Liver (tissue), 9 donors: ENCODE results near the gene PRKN. TPM values are rescaled to one million over a fixed set of nuclear protein-coding genes. Genes with fewer than 3 reads are reported as not detected.

Source experiments
- DNase-seq: peaks from one replicate; pipeline ENCODE4 v3.0.0-alpha.2; 2017; ENCODE audit warnings: low spot score
- H3K27ac ChIP-seq, 2 donors: one replicate each; pipeline ENCODE4 v1.7.0; 2013; ENCODE audit warnings: inconsistent platforms in 2 of 2, low read length in 2 of 2, control low read depth in 1 of 2, low read depth in 1 of 2, mild to moderate bottlenecking in 1 of 2
- H3K27me3 ChIP-seq, 4 donors: one replicate each; pipeline versions ENCODE4 v1.6.1 to v1.7.0; 2013; ENCODE audit warnings: low read length in 3 of 4, inconsistent platforms in 1 of 4, mild to moderate bottlenecking in 1 of 4, moderate library complexity in 1 of 4; ENCODE audit not compliant: control insufficient read depth in 4 of 4, insufficient read depth in 4 of 4
- H3K36me3 ChIP-seq, 4 donors: one replicate each; pipeline versions ENCODE4 v1.6.1 to v1.7.0; 2013; ENCODE audit warnings: low read length in 3 of 4, mild to moderate bottlenecking in 3 of 4, low read depth in 1 of 4, moderate library complexity in 1 of 4; ENCODE audit not compliant: control insufficient read depth in 4 of 4, insufficient read depth in 3 of 4
- H3K4me1 ChIP-seq, 4 donors: one replicate each; pipeline versions ENCODE4 v1.6.1 to v1.7.0; 2013; ENCODE audit warnings: low read length in 3 of 4, mild to moderate bottlenecking in 3 of 4, moderate library complexity in 1 of 4; ENCODE audit not compliant: control insufficient read depth in 4 of 4, insufficient read depth in 4 of 4
- H3K4me3 ChIP-seq, 3 donors: one replicate each; pipeline versions ENCODE4 v1.6.1 to v1.7.0; 2013; ENCODE audit warnings: low read length in 3 of 3, control low read depth in 1 of 3, low read depth in 1 of 3, mild to moderate bottlenecking in 1 of 3
- H3K9ac ChIP-seq, 2 donors: one replicate each; pipeline ENCODE4 v1.7.0; 2013; ENCODE audit warnings: low read length in 2 of 2, mild to moderate bottlenecking in 2 of 2, moderate library complexity in 2 of 2, control low read depth in 1 of 2, low read depth in 1 of 2
- H3K9me3 ChIP-seq, 4 donors: one replicate each; pipeline versions ENCODE4 v1.6.1 to v1.7.0; 2013; ENCODE audit warnings: low read length in 3 of 4; ENCODE audit not compliant: control insufficient read depth in 4 of 4
- ATF3 ChIP-seq: IDR thresholded peaks from 2 replicates; pipeline ENCODE4 v1.6.1; 2016; ENCODE audit warnings: antibody characterized with exemption
- CTCF ChIP-seq: fragments of 150-350 bp; IDR thresholded peaks from 2 replicates; pipeline ENCODE4 v1.5.1; 2017; ENCODE audit warnings: improper control_type of control experiment, low read depth, low read length; ENCODE audit not compliant: missing input control
- EGR1 ChIP-seq, 2 donors: IDR thresholded peaks; 2 replicates each; pipeline ENCODE4 v1.6.1; 2016 to 2018; ENCODE audit warnings: antibody characterized with exemption in 2 of 2, low read depth in 2 of 2
- FOXA1 ChIP-seq: IDR thresholded peaks from 2 replicates; pipeline ENCODE4 v1.6.1; 2016; ENCODE audit warnings: antibody characterized with exemption
- FOXA2 ChIP-seq: IDR thresholded peaks from 2 replicates; pipeline ENCODE4 v1.6.1; 2016; ENCODE audit warnings: antibody characterized with exemption
- GABPA ChIP-seq, 2 donors: IDR thresholded peaks in 1 of 2; conservative IDR thresholded peaks in 1 of 2; 2 replicates each; pipeline ENCODE4 v1.6.1; 2016; ENCODE audit warnings: antibody characterized with exemption in 2 of 2, mild to moderate bottlenecking in 1 of 2, moderate library complexity in 1 of 2
- HNF4A ChIP-seq, 2 donors: conservative IDR thresholded peaks; 2 replicates each; pipeline ENCODE4 v1.6.1; 2016; ENCODE audit warnings: antibody characterized with exemption in 2 of 2, mild to moderate bottlenecking in 2 of 2
- HNF4G ChIP-seq: IDR thresholded peaks from 2 replicates; pipeline ENCODE4 v1.6.1; 2016; ENCODE audit warnings: antibody characterized with exemption
- JUND ChIP-seq, 2 donors: IDR thresholded peaks; 2 replicates each; pipeline ENCODE4 v1.6.1; 2016; ENCODE audit warnings: antibody characterized with exemption in 2 of 2
- MAX ChIP-seq: IDR thresholded peaks from 2 replicates; pipeline ENCODE4 v1.6.1; 2016; ENCODE audit warnings: antibody characterized with exemption
- NR2F2 ChIP-seq: IDR thresholded peaks from 2 replicates; pipeline ENCODE4 v1.6.1; 2016; ENCODE audit warnings: antibody characterized with exemption
- RAD21 ChIP-seq, 2 donors: IDR thresholded peaks; 2 replicates each; pipeline ENCODE4 v1.6.1; 2016; ENCODE audit warnings: antibody characterized with exemption in 2 of 2, mild to moderate bottlenecking in 2 of 2
- REST ChIP-seq: IDR thresholded peaks from 2 replicates; pipeline ENCODE4 v1.6.1; 2016; ENCODE audit warnings: antibody characterized with exemption, mild to moderate bottlenecking
- RXRA ChIP-seq, 2 donors: IDR thresholded peaks; 2 replicates each; pipeline ENCODE4 v1.6.1; 2017 to 2018; ENCODE audit warnings: antibody characterized with exemption in 2 of 2, mild to moderate bottlenecking in 1 of 2
- SP1 ChIP-seq: IDR thresholded peaks from 2 replicates; pipeline ENCODE4 v1.6.1; 2018; ENCODE audit warnings: antibody characterized with exemption, mild to moderate bottlenecking
- TAF1 ChIP-seq: conservative IDR thresholded peaks from 2 replicates; pipeline ENCODE4 v1.6.1; 2016; ENCODE audit warnings: antibody characterized with exemption, mild to moderate bottlenecking
- YY1 ChIP-seq: IDR thresholded peaks from 2 replicates; pipeline ENCODE4 v1.6.1; 2016; ENCODE audit warnings: antibody characterized with exemption, mild to moderate bottlenecking
- ZBTB33 ChIP-seq: IDR thresholded peaks from 2 replicates; pipeline ENCODE4 v1.6.1; 2016; ENCODE audit warnings: antibody characterized with exemption
- WGBS: extraction: QIAGEN DNeasy Blood & Tissue Kit; methylation state at CpG from one replicate; pipeline ENCODE4 v1.1.7; 2013; 5-methylcytosine and 5-hydroxymethylcytosine counted together
- polyA plus RNA-seq, 2 donors: library from polyadenylated mRNA; stranded (reverse) in 1 of 2; unstranded in 1 of 2; fragments of 200-250 nt in 1 of 2; fragments of >200 nt in 1 of 2; fragmentation: Nextera tagmentation in 1 of 2; extraction: Ambion mirVana in 1 of 2; gene quantifications; one replicate each; pipeline versions ENCODE4 v1.2.1 to v1.2.3, GENCODE V29; 2013 to 2015
- total RNA-seq, 2 donors: library from RNA; depleted of rRNA; stranded (reverse); fragments of >200 nt; gene quantifications; one replicate each; pipeline ENCODE4 v1.2.3, GENCODE V29; 2014
- donor health status: healthy.
- donor health status: healthy.
- donor health status: healthy.
- donor health status: healthy.
- donor health status: healthy.

Gene PRKN
- total and polyA plus RNA-seq, 4 donors, result 0.47 to 4.1 (median 3.2) TPM

GRCh38 chr6:162538643-162539064 lies 188.9 kb downstream of the PRKN start:
- H3K9ac ChIP-seq, result no peak overlapping the region

GRCh38 chr6:162533009-162533400 lies 194.6 kb downstream of the PRKN start:
- H3K4me1 ChIP-seq, result peaks cover 0 to 2% (median 0%) of the 10 kb centered on the region in 4 donors
- 89% methylated on average over 6 of the region's 6 CpGs for WGBS
- TF ChIP-seq CTCF (no peak), JUND (IDR thresholded peaks at IDR 0.05) (no peak), HNF4A (conservative IDR thresholded peaks at IDR 0.05) (no peak), ATF3 (no peak), TAF1 (no peak), FOXA2 (no peak), ZBTB33 (no peak), NR2F2 (no peak), RAD21 (IDR thresholded peaks at IDR 0.05) (no peak), FOXA1 (no peak), SP1 (no peak), EGR1 (IDR thresholded peaks at IDR 0.05; ENCODE audit: low read depth in 2 of 2) (no peak), GABPA (IDR thresholded peaks at IDR 0.05 in 1 of 2, conservative IDR thresholded peaks at IDR 0.05 in 1 of 2) (no peak), REST (no peak), MAX (no peak), HNF4G (no peak), YY1 (no peak)
- no peaks in the 10 kb centered on the region for H3K36me3 ChIP-seq
- no peaks in the 10 kb centered on the region for H3K9me3 ChIP-seq
- no peak overlapping the region for H3K27ac ChIP-seq
- no peak overlapping the region for H3K4me3 ChIP-seq
- H3K9ac ChIP-seq, result no peak overlapping the region
- H3K27me3 ChIP-seq, result no peaks in the 10 kb centered on the region
- no peak for DNase-seq

More at GRCh38 chr6:162538643-162539064, 188.9 kb downstream of the PRKN start:
- no peaks in the 10 kb centered on the region for H3K36me3 ChIP-seq
- H3K27ac ChIP-seq, result no peak overlapping the region
- H3K9me3 ChIP-seq, result no peaks in the 10 kb centered on the region
- TF ChIP-seq CTCF, result no peak
- no peak for TF ChIP-seq EGR1 (IDR thresholded peaks at IDR 0.05; ENCODE audit: low read depth in 2 of 2)
- no peak for TF ChIP-seq GABPA (IDR thresholded peaks at IDR 0.05 in 1 of 2, conservative IDR thresholded peaks at IDR 0.05 in 1 of 2)
- TF ChIP-seq FOXA2, result no peak
- TF ChIP-seq ATF3, result no peak
- no peak for TF ChIP-seq JUND (IDR thresholded peaks at IDR 0.05)
- no peak for TF ChIP-seq YY1
- TF ChIP-seq RXRA (IDR thresholded peaks at IDR 0.05), result no peak
- TF ChIP-seq HNF4A (conservative IDR thresholded peaks at IDR 0.05), result no peak
- H3K4me1 ChIP-seq, result no peaks in the 10 kb centered on the region
- no peak for DNase-seq
- H3K27me3 ChIP-seq, result no peaks in the 10 kb centered on the region
- WGBS, result 68% methylated on average over 8 of the region's 8 CpGs
- H3K4me3 ChIP-seq, result no peak overlapping the region
